Endothelial cell of hepatic sinusoid (primary cell): ENCODE measurements around the gene C1orf35.

ENCODE experiments used
- in situ Hi-C: cut with HindIII; loops from 2 replicates; pipeline ENCODE4 v1.10.0; 2017; ENCODE audit warnings: low sequenced_read_pairs

The C1orf35 gene

GRCh38 chr1:228096416-228097332 lies 6.5 kb downstream of the C1orf35 start:
- in situ Hi-C loops, result no loop called here

DNA sequence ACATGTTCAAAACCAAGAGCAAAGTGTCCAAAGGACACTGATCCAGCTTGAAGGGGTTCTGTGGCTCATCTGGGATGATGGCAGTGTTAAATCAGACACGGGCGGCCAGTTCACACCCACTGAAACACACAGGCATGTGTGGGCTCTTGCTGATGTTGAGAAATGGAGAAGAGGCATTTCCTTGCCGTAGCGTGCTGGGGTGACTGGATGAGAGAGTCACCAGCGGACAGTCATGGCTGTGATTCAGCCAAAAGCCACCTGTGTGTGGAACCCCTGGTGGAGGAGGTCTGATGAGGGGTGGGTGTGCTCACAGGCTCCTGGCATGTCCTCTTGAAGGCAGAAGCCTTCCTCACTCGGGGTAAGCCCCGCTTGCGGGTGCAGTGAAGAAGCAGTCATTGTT lies 7.2 kb downstream of the C1orf35 start:
- in situ Hi-C loops, result no loop called here

DNA sequence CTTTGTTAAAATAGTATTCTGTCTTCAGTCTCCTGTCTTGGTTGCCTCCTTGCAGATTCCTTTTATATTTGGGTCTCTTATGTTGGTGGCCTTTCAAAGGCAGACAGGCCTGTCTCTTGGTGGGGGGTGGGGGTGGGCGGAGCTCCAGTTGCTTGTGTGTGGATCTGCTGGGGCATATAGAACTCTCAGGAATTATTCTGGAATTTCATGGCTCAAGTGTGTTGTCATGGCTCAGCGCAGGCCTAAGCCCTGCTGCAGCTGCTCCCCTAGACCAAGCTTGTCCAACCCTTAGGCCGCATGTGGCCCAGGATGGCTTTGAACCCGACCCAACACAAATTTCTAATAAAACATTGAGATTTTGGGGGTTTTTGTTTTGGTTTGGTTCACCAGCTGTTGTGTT lies 8.0 kb downstream of the C1orf35 start:
- in situ Hi-C loops, result no loop called here

GRCh38 chr1:228094432-228095016 lies 8.6 kb downstream of the C1orf35 start:
- in situ Hi-C loops, result no loop called here

DNA sequence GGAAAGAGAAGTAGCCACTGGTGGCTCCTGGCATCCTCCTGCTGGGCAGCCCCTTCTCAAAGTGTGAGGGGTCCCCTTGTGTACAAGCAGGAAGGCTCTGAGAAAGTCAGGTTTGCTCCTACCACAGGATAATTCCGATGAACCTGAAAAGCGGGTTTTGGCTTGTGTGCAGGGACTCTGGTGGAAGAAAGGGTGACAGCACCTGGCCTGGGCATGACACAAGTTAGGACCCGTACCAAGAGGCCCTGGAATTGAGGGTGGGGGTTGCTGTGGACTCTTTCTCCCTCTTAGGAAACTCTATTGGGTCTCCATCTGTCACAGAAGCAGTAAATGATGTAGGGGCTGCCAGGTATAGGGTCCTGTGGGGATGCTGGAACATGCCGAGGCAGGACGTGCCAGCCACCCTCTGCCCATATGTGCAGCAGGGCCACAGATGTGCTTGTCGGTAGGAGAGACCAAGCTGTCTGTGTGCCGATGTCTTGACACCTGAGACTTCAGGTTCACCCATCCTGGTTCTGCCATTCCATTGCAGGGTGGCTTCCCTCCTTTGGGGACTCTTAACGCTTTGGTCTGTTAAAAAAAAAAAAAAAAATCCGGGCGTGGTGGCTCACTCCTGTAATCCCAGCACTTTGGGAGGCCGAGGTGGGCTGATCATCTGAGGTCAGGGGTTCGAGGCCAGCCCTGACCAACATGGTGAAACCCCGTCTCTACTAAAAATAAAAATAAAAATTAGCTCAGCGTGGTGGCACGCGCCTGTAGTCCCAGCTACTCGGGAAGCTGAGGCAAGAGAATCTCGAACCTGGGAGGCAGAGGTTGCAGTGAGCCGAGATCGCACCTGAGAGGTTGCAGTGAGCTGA lies 9.8 kb downstream of the C1orf35 start:
- in situ Hi-C loops, result no loop called here

DNA sequence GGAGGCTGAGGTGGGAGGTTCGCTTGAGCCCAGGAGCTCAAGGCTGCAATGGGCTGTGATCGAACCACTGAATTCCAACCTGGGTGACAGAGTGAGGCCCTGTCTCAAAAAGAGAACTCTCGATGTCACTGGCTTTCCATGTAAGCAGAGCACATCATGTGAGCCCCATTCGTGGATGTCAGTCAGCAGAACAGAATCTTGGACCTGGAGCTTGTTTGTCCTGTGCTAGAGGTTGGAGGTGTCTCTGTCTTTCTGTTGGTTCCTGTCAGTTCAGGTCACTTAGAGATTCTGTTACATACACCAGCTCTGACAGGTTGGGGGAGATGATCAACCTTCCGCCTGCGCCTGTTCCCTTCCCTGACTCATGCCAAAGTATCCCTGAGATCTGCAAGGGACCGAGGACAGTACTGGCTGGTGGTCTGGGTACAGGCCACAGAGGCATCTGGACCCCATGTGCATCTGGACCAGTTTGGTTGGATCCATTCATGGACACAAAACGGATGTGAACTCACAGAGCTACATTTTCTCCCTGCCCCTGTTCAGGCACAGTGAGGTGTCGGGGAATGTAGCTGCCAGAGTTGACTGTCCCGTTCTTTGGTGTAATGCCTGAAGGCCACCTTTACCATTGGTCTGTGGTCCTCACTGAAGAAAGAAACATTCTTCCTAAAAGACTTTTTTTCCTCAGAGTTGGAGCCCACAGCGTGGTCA lies 10.6 kb downstream of the C1orf35 start:
- in situ Hi-C loops, result no loop called here

DNA sequence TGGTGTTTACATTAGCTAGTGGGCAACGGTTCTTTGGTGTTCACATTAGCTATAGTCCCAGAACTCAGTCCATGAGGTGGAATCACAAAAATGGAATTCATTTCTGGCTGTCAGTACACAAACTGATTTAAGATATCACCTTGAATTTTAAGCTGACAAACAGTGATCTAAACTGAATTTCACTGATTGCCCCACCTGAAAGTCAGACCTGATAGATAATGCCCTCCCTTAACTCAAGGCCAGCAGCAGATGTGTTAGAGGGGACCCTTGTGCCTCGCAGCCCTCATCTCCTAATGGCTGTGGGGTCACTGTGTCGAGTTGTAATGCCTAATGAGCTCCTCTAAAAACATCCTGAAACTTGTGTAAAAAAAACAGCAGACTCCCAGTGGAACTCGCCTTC lies 12.0 kb downstream of the C1orf35 start:
- in situ Hi-C loops, result no loop called here

GRCh38 chr1:228090613-228091081 lies 12.5 kb downstream of the C1orf35 start:
- in situ Hi-C loops, result no loop called here

GRCh38 chr1:228089519-228090380 lies 13.4 kb downstream of the C1orf35 start:
- in situ Hi-C loops, result no loop called here

DNA sequence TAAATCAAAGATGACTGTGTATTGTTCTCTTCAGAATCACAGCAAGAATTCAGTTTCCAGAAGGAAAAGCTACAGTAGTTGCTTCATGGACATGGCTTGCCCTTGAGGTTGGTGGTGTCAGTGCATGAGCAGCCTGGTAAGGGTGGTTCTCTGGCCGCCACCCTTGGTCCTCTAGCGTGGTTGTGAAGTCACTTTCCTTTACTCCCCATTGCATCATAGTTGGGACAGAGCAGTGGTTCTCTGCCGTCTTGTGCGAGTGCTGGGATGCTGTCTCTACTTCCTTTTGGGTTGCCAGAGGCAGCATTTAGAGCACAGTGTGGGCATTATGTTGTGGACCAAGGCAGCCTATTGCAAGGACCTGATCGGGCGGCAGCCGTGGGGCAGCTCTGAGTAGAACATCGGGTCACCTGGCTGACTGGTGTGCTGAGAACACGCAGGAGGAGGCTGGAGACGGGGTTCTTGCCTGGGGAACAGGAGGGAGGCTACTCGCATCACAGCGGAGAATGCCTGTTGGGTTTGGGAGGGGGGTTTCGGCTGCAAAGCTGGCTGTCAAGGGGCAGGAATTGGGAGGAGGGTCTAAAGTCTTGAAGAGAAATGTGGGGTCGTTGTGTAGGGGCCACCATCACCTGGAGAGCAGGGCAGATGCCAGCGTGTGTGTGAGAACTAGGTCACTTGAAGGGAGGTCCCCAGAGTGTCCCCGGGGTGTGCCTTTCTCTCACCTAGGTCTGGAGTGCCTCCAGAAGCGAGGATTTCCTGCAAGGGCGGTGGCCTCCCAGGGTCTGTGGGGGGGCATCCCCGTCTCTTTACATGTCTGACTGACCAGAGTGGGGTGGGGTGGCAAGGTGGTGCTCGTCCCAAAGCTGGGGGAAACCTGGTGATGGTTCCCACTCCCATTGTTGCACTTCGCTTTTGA lies 14.3 kb downstream of the C1orf35 start:
- in situ Hi-C loops, result no loop called here

- in situ Hi-C loops, result no loop called here
Measured at GRCh38 chr1:228087771-228088251, 15.3 kb downstream of the C1orf35 start.

- in situ Hi-C loops, result no loop called here
Measured at GRCh38 chr1:228085287-228085951, 17.7 kb downstream of the C1orf35 start.

DNA sequence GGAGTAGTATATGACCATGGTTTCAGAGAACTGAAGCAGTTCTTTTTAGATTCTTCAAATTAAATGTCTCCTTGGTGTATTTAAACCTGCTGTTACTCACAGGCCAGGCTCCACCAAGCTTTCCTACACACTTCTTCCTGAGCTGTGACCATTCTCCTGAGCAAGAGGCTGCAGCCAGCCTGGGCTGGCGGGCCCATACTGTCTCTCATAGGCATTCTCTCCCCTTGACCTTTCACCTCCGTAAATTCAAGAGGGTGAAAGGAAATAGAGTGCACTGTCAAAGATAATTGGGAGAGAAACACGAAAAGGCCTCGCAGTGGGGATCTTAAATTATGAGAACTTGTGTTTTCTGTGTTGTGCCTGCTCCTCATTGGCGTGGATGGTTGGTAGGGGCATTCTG lies 18.3 kb downstream of the C1orf35 start:
- in situ Hi-C loops, result no loop called here

- in situ Hi-C loops, result no loop called here
Measured at GRCh38 chr1:228084325-228084724, 18.8 kb downstream of the C1orf35 start.

GRCh38 chr1:228083871-228084278 lies 19.2 kb downstream of the C1orf35 start:
- in situ Hi-C loops, result no loop called here

DNA sequence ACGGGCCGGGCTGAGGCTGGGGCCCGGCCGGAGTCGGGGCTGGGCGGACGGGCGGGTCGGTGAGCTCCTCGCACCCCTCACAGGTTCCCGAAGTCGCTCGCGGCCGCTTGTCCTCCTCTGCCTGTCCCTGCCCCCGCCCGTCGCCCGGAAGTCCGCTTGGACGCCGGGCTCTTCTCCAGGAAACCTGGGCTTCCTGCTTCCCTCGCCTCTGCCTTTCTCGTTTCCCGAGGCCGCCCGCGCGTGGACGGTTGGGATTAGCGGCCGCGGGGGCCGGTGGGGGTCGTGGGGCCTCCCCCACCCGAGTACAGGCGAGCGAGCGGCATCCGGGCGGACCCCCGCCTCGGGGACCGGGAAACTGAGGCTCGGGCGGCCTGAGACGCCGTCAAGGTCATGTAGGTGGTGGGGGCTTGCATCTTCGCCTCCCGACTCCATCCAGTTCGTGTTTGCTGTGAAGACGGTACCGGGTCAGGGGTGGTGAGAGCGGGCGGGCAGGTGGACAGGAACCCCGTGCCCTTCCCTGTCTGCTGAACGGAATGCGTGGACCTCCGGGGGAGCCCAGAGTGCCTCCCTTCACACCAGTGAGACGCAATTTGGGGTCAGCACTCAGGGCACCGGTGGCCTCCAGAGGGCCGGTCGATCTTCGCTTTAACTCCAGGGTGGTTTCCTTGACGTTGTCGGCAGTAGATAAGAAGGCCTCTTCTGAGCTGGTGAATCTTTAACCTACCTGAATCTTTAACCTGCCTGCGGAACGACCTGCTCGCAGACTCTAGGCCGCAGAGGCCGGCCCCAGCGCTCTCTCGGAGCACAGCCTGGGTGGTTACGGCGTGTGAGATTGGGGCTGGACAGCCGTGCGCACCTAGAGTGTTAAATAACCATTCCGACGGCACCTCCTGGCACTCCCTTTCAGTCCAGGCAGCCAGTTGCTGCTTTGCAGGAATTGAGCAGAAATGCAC lies 19.9 kb downstream of the C1orf35 start:
- in situ Hi-C loops, result no loop called here
